Muscle of leg (tissue), 16 donors: ENCODE results near the gene GABBR2. TPM values are rescaled to one million over a fixed set of nuclear protein-coding genes. Genes with fewer than 3 reads are reported as not detected.

Experiments used
- DNase-seq: peaks from one replicate; pipeline ENCODE4 v3.0.0; 2013
- H3K27ac ChIP-seq: one replicate; pipeline ENCODE4 v1.5.1; 2013; ENCODE audit warnings: mild to moderate bottlenecking, low read length, control low read depth
- H3K27me3 ChIP-seq: one replicate; pipeline ENCODE4 v1.6.1; 2013; ENCODE audit warnings: low read length; ENCODE audit not compliant: control insufficient read depth, insufficient read depth
- H3K36me3 ChIP-seq: one replicate; pipeline ENCODE4 v1.6.1; 2013; ENCODE audit warnings: low read length; ENCODE audit not compliant: control insufficient read depth, insufficient read depth
- H3K4me1 ChIP-seq: one replicate; pipeline ENCODE4 v1.6.1; 2013; ENCODE audit warnings: low read length; ENCODE audit not compliant: control insufficient read depth, insufficient read depth
- H3K4me3 ChIP-seq: one replicate; pipeline ENCODE4 v1.5.1; 2013; ENCODE audit warnings: low read length, control low read depth
- H3K9me3 ChIP-seq: replicated peaks from 2 replicates; pipeline ENCODE4 v1.6.1; 2013; ENCODE audit warnings: low read depth, low read length; ENCODE audit not compliant: control insufficient read depth
- WGBS: methylation state at CpG from one replicate; pipeline ENCODE4 v1.1.5; 2013; ENCODE audit warnings: missing lambda C conversion rate; ENCODE audit not compliant: insufficient coverage; 5-methylcytosine and 5-hydroxymethylcytosine counted together
- long read RNA-seq, 11 donors: transcript quantifications; one replicate each; lab custom pipeline, GENCODE V29; 2026
- polyA plus RNA-seq, 8 donors: library from polyadenylated mRNA; unstranded; fragments of 120-200 nt; gene quantifications; one replicate each; pipeline versions ENCODE4 v1.2.1 to v1.2.3, GENCODE V29; 2013; ENCODE audit warnings: inconsistent platforms in 1 of 8, low replicate concordance in 1 of 8; ENCODE audit not compliant: insufficient read length in 8 of 8, insufficient read depth in 1 of 8
- total RNA-seq: library from RNA; stranded (reverse); fragments of 120-200 nt; gene quantifications from one replicate; pipeline ENCODE4 v1.2.4, GENCODE V29; 2013

The GABBR2 gene
- total RNA-seq (0.35 TPM), polyA plus RNA-seq (1 to 10 TPM in 3 of 8 donors, under 1 TPM in 5; 0.60 to 1.6 (median 0.92) TPM)
- long read RNA-seq, donor 1: 0 reads
- long read RNA-seq, donor 2: 0 reads
- long read RNA-seq, donor 3: 0 reads
- long read RNA-seq, donor 4: 0 reads
- long read RNA-seq, donor 5: 0 reads
- long read RNA-seq, donor 6: 0 reads
- long read RNA-seq, donor 7: 0 reads
- long read RNA-seq, donor 8: 0 reads
- long read RNA-seq, donor 9: 0 reads
- long read RNA-seq, donor 10: 0 reads
- long read RNA-seq, donor 11: 0 reads

DNA sequence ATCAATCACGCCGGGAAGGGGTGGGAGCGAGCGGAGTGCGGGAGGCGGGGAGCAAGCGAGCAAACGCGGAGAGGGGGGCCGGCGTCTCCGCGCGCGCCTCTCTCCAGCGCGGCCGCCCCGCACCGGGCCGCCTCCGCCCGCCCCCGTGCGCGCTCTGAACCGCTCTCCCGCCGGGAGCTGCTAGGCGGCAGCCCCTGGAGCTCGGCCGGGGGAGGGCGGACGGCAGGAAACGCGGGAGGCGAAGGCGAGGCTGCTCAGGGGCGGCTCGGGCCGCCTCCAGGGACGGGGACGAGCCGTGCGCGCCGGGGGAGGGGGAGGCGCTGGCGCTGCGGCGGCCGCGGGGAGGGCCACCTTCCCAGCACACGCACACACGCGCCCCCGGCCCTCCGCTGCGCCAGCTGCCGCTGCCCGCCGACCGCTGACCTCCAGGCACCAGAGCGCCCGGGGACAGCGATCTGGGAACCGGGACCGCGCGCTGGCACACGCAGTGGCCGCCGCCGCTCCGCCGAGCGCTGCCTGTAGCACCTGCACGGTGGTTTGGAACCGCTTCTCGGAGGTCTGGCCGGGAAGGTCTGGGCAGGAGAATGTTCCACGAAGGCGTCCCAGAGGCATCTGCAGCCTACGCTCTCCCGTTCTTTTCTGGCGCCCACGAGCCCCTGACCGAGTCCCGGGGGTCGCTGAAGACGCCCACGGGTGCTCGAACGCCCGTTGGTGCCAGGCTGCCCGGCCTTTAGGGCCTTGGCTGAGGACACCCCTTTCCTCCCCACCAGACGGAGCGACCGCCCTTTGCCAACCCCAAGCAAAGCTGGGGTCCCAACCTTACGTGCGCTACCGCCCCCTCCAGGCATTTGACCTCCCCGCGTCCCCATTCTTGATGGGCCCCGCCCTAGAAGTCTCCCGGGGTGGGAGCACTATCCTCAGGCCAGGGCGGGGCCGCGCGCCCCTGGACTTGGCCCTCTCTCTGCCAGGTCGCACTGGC lies at the start of gene GABBR2:
GABBR2 (minus strand) TSS at position 3 of the 979 bp plus-strand sequence. CDS start 198 bp downstream, outside the sequence.
- H3K27ac ChIP-seq: no peak within 1 kb of the TSS
- no peak for DNase-seq
- WGBS: 1% methylated on average over 105 of the region's 111 CpGs
- peaks cover 15% of the 10 kb centered on the region for H3K4me1 ChIP-seq
- peaks cover 65% of the 10 kb centered on the region for H3K27me3 ChIP-seq
- no peaks in the 10 kb centered on the region for H3K36me3 ChIP-seq
- H3K4me3 ChIP-seq: no peak within 1 kb of the TSS
- no peaks in the 10 kb centered on the region for H3K9me3 ChIP-seq

DNA sequence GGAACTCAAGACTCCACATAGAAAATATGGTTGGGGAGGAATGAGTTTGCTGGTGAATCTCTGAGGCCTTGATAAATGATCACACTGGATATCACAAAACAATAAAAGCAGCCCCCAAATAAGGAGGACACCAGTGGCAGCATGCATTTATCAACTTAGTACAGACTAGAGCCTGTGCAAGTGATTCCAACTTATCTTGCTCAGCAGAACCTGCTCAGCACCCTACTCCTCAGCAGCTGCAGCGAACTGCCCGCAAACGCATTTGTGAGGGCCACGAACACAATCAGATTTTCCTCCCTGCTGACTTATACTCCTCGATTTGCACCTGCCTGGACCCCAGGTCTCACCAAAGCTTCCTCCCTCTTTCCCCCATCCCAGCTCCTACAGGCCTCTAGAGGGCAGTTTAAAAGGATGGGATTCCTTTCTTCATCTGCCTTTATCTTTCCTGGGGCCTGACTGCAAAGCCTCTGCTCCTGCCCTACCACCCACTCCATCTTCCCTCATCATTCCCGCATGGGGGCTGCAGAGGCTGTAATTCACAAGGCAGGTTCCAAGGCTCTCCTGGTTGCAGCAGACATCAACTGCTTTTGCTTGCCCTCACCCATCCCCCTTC lies 46.4 kb upstream of the GABBR2 start:
- Histone ChIP-seq H3K9me3 (peaks cover 3% of the 10 kb centered on the region), H3K4me3 (no peak overlapping the region), H3K27me3 (no peaks in the 10 kb centered on the region), H3K36me3 (peaks cover 39% of the 10 kb centered on the region), H3K27ac (no peak overlapping the region), H3K4me1 (no peaks in the 10 kb centered on the region)
- no peak for DNase-seq
- 85% methylated on average over 5 of the region's 6 CpGs for WGBS

DNA sequence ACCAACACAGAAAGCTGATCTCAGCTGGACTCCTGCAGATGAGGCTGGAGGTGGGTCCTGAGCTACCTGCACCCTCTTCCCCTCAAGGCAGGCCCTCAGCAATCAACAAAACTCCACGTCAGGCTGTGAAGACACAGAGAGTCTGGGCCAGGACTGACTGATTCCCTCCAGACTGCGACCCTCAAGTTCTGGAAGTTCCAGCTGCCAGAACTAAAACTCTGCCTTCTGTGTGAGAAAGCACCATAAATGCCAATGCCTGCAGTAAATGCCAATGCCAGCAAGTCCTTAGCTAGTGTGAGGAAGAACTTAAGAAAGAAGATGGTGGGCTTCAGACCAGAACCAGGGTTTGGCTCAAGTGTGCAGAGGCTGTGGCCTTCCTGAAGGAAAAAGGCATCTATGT lies 42.5 kb upstream of the GABBR2 start:
- Histone ChIP-seq H3K27ac (no peak overlapping the region), H3K27me3 (no peaks in the 10 kb centered on the region), H3K9me3 (no peaks in the 10 kb centered on the region), H3K36me3 (peaks cover 50% of the 10 kb centered on the region), H3K4me1 (no peaks in the 10 kb centered on the region), H3K4me3 (no peak overlapping the region)
- WGBS: 83% methylated on average over 2 of the region's 2 CpGs
- no peak for DNase-seq

DNA sequence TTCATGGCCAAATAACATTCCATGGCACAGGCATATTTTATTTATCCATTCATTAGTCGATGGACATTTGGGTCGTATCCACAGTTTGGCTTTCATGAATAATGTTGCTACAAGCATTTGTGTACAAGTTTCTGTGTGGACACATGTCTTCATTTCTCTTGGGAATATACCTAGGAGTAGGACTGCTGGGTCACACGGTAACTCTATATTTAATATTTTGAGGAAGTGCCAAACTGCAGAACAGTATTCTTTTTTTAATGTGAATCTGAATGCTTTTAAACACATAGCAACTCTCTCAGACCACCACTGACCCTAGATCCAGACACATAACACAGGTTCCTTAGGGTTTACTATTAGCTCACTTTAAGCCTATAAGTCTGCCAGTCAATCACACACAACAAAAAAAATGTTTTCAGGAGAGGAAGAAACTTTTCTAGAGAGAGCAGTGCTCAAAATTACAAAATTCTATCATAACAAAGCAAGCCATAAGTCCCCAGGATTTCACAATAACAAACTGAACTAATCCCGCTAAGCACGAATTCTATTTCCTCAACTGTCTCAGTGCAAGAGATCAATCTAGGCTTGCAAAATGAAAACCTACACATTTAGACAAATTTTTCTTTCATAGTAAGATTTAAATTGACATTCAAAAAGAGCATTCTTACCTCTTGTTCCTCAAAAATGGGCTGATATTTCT lies 41.8 kb upstream of the GABBR2 start:
- H3K27me3 ChIP-seq: no peaks in the 10 kb centered on the region
- H3K4me1 ChIP-seq: no peaks in the 10 kb centered on the region
- DNase-seq: no peak
- peaks cover 44% of the 10 kb centered on the region for H3K36me3 ChIP-seq
- H3K9me3 ChIP-seq: no peaks in the 10 kb centered on the region
- no CpG with 5 or more reads among the region's 5 CpGs for WGBS
- no peak overlapping the region for H3K4me3 ChIP-seq
- no peak overlapping the region for H3K27ac ChIP-seq

DNA sequence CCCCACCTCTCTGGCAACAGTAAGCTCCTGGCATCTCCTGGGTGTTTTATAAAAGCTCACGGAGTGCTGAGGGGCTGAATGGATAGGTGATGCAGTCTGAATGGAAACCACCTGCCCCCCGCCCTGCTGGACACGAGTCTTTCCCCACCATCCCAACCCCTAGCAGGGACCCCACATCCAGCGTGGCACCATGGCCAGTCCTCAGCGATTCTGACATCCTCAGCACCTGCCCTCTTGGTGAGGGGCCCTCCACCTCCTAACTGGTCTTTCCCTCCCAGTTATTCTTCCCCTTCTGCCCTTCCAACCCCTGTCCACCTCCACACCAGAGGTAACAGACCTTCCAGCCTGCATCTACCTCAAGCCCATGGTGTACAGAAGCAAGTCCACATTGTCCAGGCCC lies 38.7 kb upstream of the GABBR2 start:
- peaks cover 41% of the 10 kb centered on the region for H3K36me3 ChIP-seq
- WGBS: 85% methylated on average over 4 of the region's 5 CpGs
- H3K4me3 ChIP-seq: no peak overlapping the region
- no peaks in the 10 kb centered on the region for H3K4me1 ChIP-seq
- no peaks in the 10 kb centered on the region for H3K27me3 ChIP-seq
- H3K27ac ChIP-seq: no peak overlapping the region
- H3K9me3 ChIP-seq: no peaks in the 10 kb centered on the region
- DNase-seq: no peak

DNA sequence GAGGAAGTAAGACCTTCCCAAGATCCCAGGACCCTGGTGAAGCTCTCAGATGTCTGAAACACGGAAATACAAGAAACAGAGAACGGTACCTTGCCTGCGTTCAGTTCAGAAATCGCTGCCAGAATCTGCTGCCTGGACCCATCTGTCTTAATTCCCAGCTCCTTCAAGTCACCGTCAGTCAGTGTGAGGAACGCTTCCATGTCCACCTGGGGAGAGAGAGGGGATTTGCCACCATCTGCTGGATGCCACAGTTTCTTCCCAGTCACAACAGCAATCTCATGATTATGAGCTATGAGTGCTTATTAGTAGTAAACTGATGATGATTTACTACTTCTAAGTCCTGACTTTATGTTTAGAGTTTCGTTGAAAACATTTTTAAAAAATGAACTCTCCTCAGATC lies 36.7 kb upstream of the GABBR2 start:
- WGBS: 73% methylated on average over 3 of the region's 7 CpGs
- no peak for DNase-seq
- no peak overlapping the region for H3K27ac ChIP-seq
- no peaks in the 10 kb centered on the region for H3K9me3 ChIP-seq
- H3K27me3 ChIP-seq: no peaks in the 10 kb centered on the region
- peaks cover 36% of the 10 kb centered on the region for H3K36me3 ChIP-seq
- H3K4me1 ChIP-seq: no peaks in the 10 kb centered on the region
- no peak overlapping the region for H3K4me3 ChIP-seq

DNA sequence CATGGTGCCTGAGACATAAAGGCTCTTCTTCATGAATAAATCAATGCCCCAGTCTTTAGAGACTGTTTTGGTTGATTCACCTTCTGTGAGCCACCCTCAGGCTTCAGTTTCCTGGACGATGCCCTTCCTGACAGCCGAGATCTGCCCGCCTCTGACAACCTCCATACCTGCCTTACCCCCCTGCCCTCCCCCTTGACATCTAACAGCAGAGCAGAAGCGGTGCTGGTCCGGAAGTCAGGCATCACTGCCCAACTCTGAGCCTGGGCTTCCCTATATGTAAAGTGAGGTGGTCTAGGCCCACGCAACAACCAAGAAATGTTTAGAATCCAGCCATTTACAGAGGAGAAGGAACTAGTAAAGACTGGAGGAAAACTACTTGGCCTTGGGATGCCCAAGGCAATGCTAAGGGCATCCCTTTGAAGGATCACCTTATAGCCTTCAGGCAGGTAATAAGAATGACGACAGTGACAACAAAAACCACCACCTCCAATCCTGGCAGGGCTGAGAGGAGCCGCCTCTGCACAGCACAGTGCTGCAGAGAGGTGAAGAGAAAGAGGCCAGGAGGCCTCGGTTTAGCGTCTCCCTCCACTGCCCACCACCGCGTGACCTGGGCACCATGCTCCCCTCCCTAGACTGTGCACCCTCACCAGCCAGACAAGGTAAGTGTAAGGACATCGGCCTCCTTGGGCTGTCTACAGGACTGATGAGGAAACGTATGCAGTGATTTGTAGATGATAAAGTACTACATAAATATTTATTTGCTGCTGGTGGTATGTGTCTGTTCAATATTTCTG lies 35.3 kb upstream of the GABBR2 start:
- WGBS: 97% methylated on average over 4 of the region's 14 CpGs
- no peak for DNase-seq
- H3K9me3 ChIP-seq: no peaks in the 10 kb centered on the region

DNA sequence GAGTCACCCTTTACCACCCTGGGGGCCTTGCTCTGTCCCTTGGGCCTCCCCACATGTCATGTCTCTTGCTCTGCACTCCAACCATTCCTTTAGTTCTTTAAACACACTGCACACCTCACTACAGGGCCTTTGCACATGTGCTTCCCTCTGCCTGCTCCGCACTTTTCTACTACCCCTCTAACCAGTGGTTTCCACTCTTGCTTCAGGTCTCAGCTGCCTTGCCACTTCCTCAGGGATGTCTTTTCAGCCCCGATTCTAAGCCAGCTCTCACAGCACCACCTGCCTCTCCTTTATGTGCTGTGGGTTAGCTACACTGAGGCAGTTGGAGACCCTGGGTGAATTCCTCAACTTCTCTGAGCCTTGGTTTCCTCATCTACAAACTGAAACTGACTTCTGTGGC lies 34.6 kb upstream of the GABBR2 start:
- no peak overlapping the region for H3K27ac ChIP-seq
- 81% methylated on average over 2 of the region's 2 CpGs for WGBS
- no peak for DNase-seq
- peaks cover 3% of the 10 kb centered on the region for H3K9me3 ChIP-seq
- no peak overlapping the region for H3K4me3 ChIP-seq
- no peaks in the 10 kb centered on the region for H3K4me1 ChIP-seq
- H3K27me3 ChIP-seq: no peaks in the 10 kb centered on the region
- peaks cover 25% of the 10 kb centered on the region for H3K36me3 ChIP-seq

More for the DNA sequence above, 35.3 kb upstream of the GABBR2 start:
- Histone ChIP-seq H3K36me3 (peaks cover 29% of the 10 kb centered on the region), H3K27me3 (no peaks in the 10 kb centered on the region), H3K27ac (no peak overlapping the region), H3K4me1 (no peaks in the 10 kb centered on the region), H3K4me3 (no peak overlapping the region)
